HL-60/S4 treated with phorbol 12-myristate 13-acetate at 8.2 ng/mL for 4 days and 3 days (cell line): ENCODE data around the gene PAK3.

ENCODE experiments used
- in situ Hi-C: fragments of 300-500 bp; cut with MboI; formaldehyde crosslinking; loops from 2 replicates; pipeline ENCODE4 v1.15.0; 2022; ENCODE audit warnings: low sequenced_read_pairs

Gene PAK3

GRCh38 chrX:111259559-111259958, 163.6 kb downstream of the PAK3 start:
- in situ Hi-C loops: no loop called here

DNA sequence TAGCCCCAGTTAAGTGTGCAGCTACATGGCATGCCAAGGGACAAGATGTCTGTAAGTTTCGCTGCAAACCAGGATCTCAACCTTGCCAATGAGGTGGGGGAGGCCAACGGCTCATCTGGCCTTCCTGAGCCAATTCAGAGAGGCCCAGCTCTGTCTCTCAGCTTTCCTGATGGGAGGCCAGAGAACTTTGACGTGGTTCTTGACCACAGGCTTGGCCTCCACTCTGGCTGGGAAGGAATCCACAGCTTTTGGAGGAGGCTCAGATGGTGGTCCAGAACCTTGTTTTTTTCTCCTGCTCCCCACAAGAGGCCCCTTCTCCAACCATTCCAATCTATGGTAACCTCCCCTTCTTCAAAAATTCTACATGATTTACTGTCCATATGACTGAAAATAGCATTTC, 164.5 kb downstream of the PAK3 start:
- in situ Hi-C loops: no loop called here

DNA sequence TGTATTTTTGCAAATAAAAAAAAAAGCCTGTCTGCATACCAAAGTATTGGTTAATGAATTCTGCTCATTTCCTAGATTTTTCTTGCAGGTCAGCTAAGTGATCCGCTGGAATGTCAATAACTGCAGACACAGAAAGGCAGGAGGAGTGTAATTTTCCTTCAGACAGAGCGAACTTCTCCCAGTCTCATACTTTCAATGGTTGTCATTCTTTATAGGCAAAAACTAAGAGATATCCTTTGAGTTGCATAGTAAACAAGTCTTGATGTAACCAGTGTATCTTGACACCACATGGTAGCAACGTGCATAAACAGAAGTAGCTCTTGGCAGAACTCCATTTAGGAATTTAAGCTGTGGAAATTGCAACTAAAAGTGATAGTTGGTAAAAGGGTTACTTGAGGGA, 166.1 kb downstream of the PAK3 start:
- in situ Hi-C loops: no loop called here

- in situ Hi-C loops: no loop called here
Observed at GRCh38 chrX:111264385-111264784, 168.4 kb downstream of the PAK3 start.

DNA sequence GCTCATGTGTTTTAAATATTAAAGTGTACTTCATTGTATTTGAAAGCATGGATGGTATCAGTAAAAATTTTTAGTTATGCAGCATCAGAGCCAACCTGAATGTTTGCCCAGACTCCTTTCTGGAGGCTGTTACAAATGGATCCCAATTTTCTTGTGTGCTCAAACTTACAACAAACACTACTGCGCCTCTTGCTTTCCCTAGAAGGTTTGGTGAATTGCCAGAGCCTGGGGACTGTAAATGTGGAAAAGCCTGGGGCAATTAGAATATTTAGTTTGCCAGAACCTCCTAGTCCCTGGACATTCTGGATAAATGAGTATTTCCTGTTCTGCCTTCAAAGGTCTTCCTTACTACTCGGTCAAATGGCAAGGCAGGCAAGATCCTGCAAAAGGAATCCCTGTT, 169.5 kb downstream of the PAK3 start:
- in situ Hi-C loops: no loop called here

DNA sequence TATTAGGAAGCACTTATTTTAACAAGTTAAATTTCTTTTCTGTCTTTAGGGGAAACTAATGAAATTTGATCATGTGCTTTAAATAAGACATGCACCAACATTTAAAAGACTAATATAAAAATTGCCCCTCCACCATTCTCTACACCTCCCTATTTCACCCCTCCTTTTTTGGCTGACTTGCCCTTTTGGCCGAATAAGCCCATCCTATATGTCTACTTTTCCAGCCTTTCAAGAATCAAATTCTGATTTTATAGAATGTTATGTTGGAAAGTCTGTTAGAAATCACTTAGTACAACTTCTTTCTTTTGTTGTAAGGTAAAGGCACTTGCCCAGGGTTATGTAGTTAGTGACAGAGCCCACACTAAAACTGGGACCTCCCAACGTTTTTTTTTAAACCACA, 172.5 kb downstream of the PAK3 start:
- in situ Hi-C loops: no loop called here

GRCh38 chrX:111270339-111270738, 174.3 kb downstream of the PAK3 start, which contains the start of gene CAPN6:
Gene CAPN6, minus strand, starts transcription at chrX:111270483. Its CDS starts 6,547 bp downstream, at chrX:111263936.
- in situ Hi-C loops: no loop called here
